Small intestine (tissue), 7 donors: Measurements from ENCODE around the gene RINL. TPM values are rescaled to one million over a fixed set of nuclear protein-coding genes. Genes with fewer than 3 reads are reported as not detected.

Experiments
- DNase-seq, 2 donors: peaks; one replicate each; pipeline versions ENCODE4 v3.0.0 to v3.0.0-alpha.2; 2013
- FAIRE-seq: peaks from 2 replicates; lab custom pipeline; 2012; peaks lifted over from hg19 to GRCh38; lab: Jason Lieb, UNC
- H3K27ac ChIP-seq, 3 donors: one replicate each; pipeline ENCODE4 v1.5.1; 2013; ENCODE audit warnings: low read length in 2 of 3, mild to moderate bottlenecking in 2 of 3, control low read depth in 1 of 3, inconsistent platforms in 1 of 3, low read depth in 1 of 3, moderate library complexity in 1 of 3
- H3K27me3 ChIP-seq, 3 donors: one replicate each; pipeline ENCODE4 v1.6.1; 2013; ENCODE audit warnings: low read length in 3 of 3, inconsistent platforms in 1 of 3; ENCODE audit not compliant: control insufficient read depth in 3 of 3, insufficient read depth in 3 of 3
- H3K36me3 ChIP-seq, 3 donors: one replicate each; pipeline ENCODE4 v1.6.1; 2013; ENCODE audit warnings: low read length in 3 of 3, inconsistent platforms in 1 of 3, low read depth in 1 of 3, mild to moderate bottlenecking in 1 of 3, moderate library complexity in 1 of 3; ENCODE audit not compliant: control insufficient read depth in 3 of 3, insufficient read depth in 2 of 3
- H3K4me1 ChIP-seq, 3 donors: one replicate each; pipeline ENCODE4 v1.6.1; 2013; ENCODE audit warnings: low read length in 2 of 3, inconsistent platforms in 1 of 3, low read depth in 1 of 3, mild to moderate bottlenecking in 1 of 3, moderate library complexity in 1 of 3; ENCODE audit not compliant: control insufficient read depth in 3 of 3, insufficient read depth in 2 of 3
- H3K4me3 ChIP-seq, 3 donors: one replicate each; pipeline ENCODE4 v1.5.1; 2013; ENCODE audit warnings: low read length in 3 of 3, control low read depth in 1 of 3, inconsistent platforms in 1 of 3, low read depth in 1 of 3, mild to moderate bottlenecking in 1 of 3, moderate library complexity in 1 of 3
- H3K9me3 ChIP-seq, 2 donors: one replicate each; pipeline ENCODE4 v1.6.1; 2013; ENCODE audit warnings: low read depth in 1 of 2, low read length in 1 of 2; ENCODE audit not compliant: control insufficient read depth in 2 of 2, insufficient read depth in 1 of 2
- WGBS, 3 donors: extraction: QIAGEN DNeasy Blood & Tissue Kit; methylation state at CpG; one replicate each; pipeline ENCODE4 v1.1.7; 2013; 5-methylcytosine and 5-hydroxymethylcytosine counted together
- polyA plus RNA-seq, 4 donors: library from polyadenylated mRNA; stranded (reverse) in 3 of 4; unstranded in 1 of 4; fragments of 200-250 nt in 3 of 4; fragments of 120-200 nt in 1 of 4; gene quantifications; one replicate each; pipeline versions ENCODE4 v1.2.1 to v1.2.3, GENCODE V29; 2013
- donor health status: healthy with polysubstance abuse.
- donor health status: control.
- donor health status: control.
- donor health status: Bipolar disorder and iron deficiency.
- donor health status: healthy.

Gene RINL
- polyA plus RNA-seq, 4 donors, result 1.3 to 33.2 (median 9.8) TPM

DNA sequence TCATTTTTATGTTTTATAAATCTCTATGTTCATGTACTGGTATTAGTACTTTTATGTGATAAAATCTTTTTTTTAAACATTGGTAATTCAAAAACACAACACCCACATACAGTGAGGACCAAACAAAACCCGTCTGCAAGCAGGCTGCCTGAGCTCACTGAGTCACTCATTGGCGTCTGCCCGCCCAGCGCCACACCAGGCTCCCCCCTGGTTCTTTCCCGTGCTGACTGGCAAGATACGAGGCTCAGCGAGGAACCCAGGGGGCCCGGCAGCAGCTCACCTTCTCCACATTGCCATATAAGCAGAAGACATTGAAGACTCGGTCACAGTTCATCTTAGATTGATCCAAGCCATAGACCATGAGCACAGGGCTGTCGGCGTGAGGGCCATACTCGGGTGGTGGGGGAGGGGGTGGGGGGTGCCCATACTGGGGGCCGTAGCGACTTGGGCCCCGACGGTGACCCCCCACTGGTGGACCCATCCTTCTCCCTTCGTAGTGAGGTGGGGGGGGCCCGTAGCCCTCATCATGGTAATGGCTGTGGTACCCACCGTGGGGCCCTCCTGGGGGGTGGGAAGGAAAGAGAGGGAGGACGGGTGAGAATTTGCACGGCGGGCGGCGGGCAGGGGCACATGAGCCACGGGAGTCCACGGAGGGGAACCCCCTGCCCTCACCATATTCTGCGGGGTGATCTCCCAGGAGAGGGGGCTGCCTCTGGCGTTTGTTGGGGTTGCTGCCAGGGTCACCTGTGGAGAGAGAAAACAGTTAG, 38.1 kb downstream of the RINL start:
- H3K27me3 ChIP-seq, result no peaks in the 10 kb centered on the region
- FAIRE-seq, result no peak
- peaks cover 48 to 92% (median 64%) of the 10 kb centered on the region in 3 donors for H3K36me3 ChIP-seq
- H3K4me3 ChIP-seq, result no peak overlapping the region
- WGBS, 3 donors, result 71 to 80% (median 80%) methylated on average over 25 to 28 of the region's 28 CpGs
- no peak for DNase-seq
- peaks cover 0 to 36% (median 0%) of the 10 kb centered on the region in 3 donors for H3K4me1 ChIP-seq
- no peaks in the 10 kb centered on the region for H3K9me3 ChIP-seq
- no peak overlapping the region for H3K27ac ChIP-seq

DNA sequence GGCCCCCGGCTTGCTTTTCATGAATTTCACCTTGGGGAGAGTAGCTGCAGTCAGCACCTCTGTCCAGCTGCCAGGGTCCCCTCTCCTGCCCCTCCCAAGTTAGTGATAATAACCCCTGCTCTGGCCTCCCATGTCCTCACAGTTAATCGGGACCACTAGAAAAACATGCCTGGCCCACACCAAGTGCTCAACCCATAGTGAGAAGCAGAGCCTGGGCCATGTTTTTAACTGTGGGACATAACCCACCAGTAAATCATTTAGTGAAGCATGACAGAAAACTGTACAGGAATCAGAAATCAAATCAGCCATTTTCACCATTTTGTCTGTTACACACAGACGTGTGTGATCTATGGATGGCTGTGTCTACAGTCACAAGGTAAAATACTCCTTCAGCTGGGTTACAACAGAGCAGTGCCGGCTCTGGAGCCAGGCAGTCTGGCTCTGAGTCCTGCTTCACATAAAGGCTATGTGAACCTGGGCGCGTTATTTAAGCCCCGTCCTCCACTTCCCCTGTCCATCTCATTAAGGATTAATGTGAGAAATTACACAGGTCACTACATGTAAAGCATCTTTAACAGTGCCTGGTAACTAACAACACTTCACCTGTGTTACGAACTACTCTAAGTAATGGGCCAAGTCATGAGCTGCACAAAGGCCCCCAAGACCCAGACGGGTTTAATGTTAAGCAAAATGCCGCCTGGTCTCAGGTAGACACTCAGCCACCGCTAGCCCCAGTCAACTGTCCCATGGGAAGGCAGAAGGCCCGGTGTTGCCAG, 38.9 kb downstream of the RINL start:
- no peaks in the 10 kb centered on the region for H3K27me3 ChIP-seq
- peaks cover 0 to 36% (median 0%) of the 10 kb centered on the region in 3 donors for H3K4me1 ChIP-seq
- H3K27ac ChIP-seq, result peak overlapping the region in 2 of 3 donors; percentile 17 to 68
- H3K9me3 ChIP-seq, result no peaks in the 10 kb centered on the region
- DNase-seq (no peak), FAIRE-seq (no peak)
- no peak overlapping the region for H3K4me3 ChIP-seq
- WGBS, 3 donors, result 82 to 90% (median 87%) methylated on average over 12 of the region's 12 CpGs
- H3K36me3 ChIP-seq, result peaks cover 44 to 89% (median 55%) of the 10 kb centered on the region in 3 donors

DNA sequence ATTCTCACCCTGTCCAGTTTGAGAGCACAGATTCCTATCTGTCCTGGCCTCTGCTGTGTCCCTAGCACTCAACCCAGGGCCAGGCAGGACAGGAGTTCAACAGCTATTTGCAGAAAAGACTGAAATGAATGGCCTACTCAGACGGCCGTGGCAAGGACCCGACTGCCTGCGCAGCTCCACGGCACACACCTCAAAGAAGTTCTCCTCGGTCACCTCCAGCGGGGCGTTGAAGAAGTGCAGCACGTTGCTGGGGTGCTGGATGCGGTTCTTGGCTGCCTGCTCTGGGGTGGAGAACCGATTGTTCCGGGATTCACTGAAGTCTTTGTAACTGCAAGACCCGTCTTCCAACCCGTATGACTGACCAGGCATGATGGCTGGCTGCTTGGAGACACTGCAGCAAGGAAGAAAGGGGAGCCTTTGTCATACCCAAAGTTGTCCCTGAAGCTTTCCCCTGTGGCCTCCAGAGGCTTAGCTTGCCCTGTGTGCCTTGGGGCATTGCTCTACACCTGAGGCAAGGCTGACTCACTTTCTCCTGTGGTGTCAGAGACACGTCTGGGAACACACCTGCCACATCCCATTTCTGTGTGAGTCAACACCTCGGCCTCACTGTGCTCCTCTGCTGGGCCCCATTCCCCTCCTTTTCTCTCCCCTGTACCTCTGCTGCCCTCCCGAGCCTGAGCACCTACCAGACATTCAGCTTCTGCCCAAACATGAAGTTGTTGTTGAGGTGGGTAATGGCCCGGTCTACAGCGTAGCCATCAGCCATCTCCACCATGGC, 39.7 kb downstream of the RINL start:
- Histone ChIP-seq H3K27me3 (no peaks in the 10 kb centered on the region), H3K27ac (peak overlapping the region in 2 of 3 donors; percentile 17 to 68), H3K36me3 (peaks cover 40 to 81% (median 51%) of the 10 kb centered on the region in 3 donors), H3K4me3 (no peak overlapping the region), H3K9me3 (no peaks in the 10 kb centered on the region), H3K4me1 (peaks cover 0 to 36% (median 0%) of the 10 kb centered on the region in 3 donors)
- WGBS, 3 donors, result 69 to 77% (median 70%) methylated on average over 18 to 19 of the region's 19 CpGs
- DNase-seq (peak; percentile 28 to 81), FAIRE-seq (no peak)

DNA sequence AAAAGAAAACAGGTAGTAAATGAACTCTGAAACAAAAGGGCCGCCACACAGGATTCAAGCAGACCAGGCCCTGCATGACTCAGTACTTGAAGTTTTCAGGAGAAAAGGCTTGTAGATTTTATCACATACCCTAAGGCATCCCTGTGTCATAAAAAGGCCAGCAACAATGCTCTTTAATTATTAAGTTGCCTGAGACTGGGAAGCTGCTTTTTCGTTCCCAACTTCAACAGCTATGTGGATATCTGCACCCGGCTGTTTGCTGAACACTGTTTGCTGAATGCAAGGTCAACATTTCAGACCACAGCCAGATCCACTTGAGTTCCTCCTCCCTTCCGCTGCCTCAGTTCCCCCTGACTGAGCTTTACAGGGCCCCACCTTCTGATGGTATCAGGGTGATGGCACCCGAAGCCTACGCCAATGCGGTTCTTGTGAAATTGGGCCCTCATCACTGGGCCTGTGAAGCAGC, 40.4 kb downstream of the RINL start:
- Histone ChIP-seq H3K27me3 (no peaks in the 10 kb centered on the region), H3K27ac (peak overlapping the region in 2 of 3 donors; percentile 8 to 68), H3K9me3 (no peaks in the 10 kb centered on the region), H3K36me3 (peaks cover 33 to 74% (median 48%) of the 10 kb centered on the region in 3 donors), H3K4me1 (peaks cover 0 to 37% (median 0%) of the 10 kb centered on the region in 3 donors), H3K4me3 (no peak overlapping the region)
- FAIRE-seq (no peak), DNase-seq (no peak)
- WGBS, 3 donors, result 80 to 86% (median 85%) methylated on average over 7 of the region's 7 CpGs

DNA sequence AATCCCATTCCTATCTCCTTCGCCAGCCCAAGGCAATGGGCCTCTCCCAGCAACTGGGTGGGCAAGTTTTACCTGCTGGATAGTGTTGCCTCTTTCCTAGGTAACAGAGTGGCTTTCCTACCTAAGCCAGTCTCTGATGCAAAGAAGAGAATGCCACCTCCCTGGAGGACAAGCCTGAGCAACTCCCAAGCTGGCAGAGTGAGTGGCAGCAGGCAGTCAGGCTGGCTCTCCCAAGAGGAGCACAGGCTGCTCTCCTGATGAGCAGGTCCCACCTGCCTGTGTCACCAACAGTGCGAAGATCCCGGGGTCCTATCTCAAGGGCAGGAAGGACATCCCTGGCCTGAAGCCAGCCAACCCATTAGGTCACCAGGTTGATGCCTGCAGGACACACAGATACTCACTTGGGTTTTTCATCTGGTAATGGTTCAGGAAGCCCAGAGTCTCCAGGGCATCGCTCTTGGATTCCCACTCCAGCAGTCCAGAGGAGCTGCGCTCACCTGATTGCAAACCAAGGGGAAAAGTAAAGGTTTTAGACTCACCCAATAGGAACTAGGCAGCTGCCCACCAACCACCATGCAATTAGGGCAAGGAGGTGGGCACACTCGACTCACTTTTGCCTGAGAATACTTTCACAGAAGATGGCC, 41.0 kb downstream of the RINL start:
- DNase-seq, result no peak
- peaks cover 0 to 43% (median 0%) of the 10 kb centered on the region in 3 donors for H3K4me1 ChIP-seq
- 77 to 85% (median 82%) methylated on average over 6 of the region's 6 CpGs for WGBS, 3 donors

DNA sequence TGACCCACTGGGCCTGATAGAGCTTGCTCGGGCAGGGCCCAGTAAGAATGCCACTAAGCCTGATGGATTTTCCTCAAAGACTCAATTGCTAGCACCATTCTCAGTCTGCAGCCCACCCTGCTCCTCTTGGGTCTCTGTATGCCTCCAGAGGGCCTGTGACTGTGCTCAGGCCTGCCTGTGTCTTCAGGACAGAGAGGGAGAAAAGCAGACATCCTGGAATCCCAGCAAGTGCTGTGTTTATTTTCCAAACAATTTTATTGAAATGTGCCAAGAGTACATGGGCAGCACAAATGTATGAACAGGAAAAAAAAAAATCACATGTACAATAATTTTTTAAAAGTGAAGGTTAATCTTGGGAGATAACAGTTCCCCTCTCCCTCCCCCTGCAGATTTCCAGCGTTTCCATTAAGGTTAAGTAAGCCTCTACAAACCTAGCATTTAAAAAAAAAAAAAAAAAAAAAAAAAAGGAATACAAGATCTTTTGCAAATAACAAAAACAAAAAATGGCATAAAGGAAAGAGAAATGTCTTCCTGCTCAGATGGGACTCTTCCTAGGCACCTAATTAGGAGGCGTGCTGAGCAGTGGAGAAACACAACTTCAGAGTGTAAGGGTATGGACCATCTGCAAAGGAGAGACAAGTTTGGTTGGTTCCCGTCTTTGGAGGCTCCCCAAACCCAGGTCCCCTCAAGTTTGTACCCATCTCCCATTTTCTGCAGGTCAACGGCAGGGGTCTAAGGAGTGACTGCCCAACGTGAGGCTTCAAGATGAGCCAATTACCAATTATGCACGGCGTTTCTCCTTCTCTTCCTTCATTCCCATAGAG, 41.7 kb downstream of the RINL start:
- no peak for FAIRE-seq
- Histone ChIP-seq H3K27me3 (no peaks in the 10 kb centered on the region), H3K4me1 (peaks cover 0 to 45% (median 0%) of the 10 kb centered on the region in 3 donors), H3K36me3 (peaks cover 32 to 62% (median 39%) of the 10 kb centered on the region in 3 donors), H3K27ac (no peak overlapping the region), H3K4me3 (no peak overlapping the region), H3K9me3 (no peaks in the 10 kb centered on the region)
- WGBS, 3 donors, result 63 to 77% (median 67%) methylated on average over 8 of the region's 8 CpGs
- DNase-seq, result no peak

More for the DNA sequence above, 41.0 kb downstream of the RINL start:
- H3K9me3 ChIP-seq, result no peaks in the 10 kb centered on the region
- H3K4me3 ChIP-seq, result no peak overlapping the region
- FAIRE-seq, result no peak
- H3K27ac ChIP-seq, result peak overlapping the region in 1 of 3 donors; percentile 68
- H3K27me3 ChIP-seq, result no peaks in the 10 kb centered on the region
- peaks cover 32 to 68% (median 44%) of the 10 kb centered on the region in 3 donors for H3K36me3 ChIP-seq

DNA sequence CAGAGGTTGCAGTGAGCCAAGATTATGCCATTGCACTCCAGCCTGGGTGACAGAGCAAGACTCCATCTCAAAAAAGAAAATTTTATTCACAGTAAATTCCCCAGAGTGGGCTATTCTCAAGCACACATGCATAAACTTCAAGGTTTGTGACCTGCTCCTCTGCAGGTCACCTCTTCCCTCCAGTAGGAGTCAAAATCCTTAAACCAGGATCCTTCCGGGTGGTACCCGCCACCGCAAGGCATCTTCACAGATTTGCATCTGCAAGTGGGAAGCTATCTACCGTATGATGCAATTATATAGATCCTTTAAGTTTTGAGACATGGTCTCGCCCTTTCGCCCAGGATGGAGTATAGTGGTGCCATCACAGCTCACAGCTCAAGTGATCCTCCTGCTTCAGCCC, 43.5 kb downstream of the RINL start:
- H3K4me1 ChIP-seq, result peaks cover 0 to 43% (median 3%) of the 10 kb centered on the region in 3 donors
- no peak overlapping the region for H3K27ac ChIP-seq
- no peaks in the 10 kb centered on the region for H3K27me3 ChIP-seq
- peaks cover 24 to 55% (median 28%) of the 10 kb centered on the region in 3 donors for H3K36me3 ChIP-seq
- no peak overlapping the region for H3K4me3 ChIP-seq
- no peak for DNase-seq
- no peaks in the 10 kb centered on the region for H3K9me3 ChIP-seq
- 93 to 94% (median 93%) methylated on average over 6 of the region's 6 CpGs for WGBS, 3 donors
- no peak for FAIRE-seq
